ENCODE results near the gene CTAG1B.
"Not testable (repeated sequence)": the region's sequence is repeated elsewhere in the genome, so short reads cannot be mapped to it uniquely, and the experiment has no call there.

The CTAG1B gene

GRCh38 chrX:154582994-154583393 is 36.1 kb downstream of the CTAG1B start:
- not testable (repeated sequence) for DNase-seq

GRCh38 chrX:154575076-154575475 is 44.0 kb downstream of the CTAG1B start:
- not testable (repeated sequence) for DNase-seq

- DNase-seq = not testable (repeated sequence)
Observed at GRCh38 chrX:154573061-154573460, 46.0 kb downstream of the CTAG1B start.

DNA sequence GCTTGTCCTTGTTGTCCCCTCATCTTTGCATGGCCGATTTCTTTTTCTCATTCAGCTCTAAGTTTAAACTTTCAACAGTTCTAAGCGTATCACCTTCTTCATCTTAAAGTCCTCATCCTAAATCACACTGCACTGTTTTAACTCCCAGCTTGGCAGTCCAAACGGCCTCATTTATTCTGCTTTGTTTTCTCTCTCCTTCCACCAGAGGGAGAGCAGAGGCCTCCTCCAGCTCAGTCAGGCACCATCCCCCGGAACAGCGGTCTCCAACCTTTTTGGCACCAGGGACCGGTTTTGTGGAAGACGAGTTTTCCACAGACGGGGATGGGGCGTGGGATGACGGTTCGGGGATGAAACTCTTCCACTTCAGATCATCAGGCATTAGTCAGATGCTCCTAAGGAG is 48.7 kb downstream of the CTAG1B start:
- DNase-seq = not testable (repeated sequence)
